ENCODE results near the gene RASGRP3. TPM values are rescaled to one million over a fixed set of nuclear protein-coding genes. Genes with fewer than 3 reads are reported as not detected.

Gene RASGRP3, protein sequence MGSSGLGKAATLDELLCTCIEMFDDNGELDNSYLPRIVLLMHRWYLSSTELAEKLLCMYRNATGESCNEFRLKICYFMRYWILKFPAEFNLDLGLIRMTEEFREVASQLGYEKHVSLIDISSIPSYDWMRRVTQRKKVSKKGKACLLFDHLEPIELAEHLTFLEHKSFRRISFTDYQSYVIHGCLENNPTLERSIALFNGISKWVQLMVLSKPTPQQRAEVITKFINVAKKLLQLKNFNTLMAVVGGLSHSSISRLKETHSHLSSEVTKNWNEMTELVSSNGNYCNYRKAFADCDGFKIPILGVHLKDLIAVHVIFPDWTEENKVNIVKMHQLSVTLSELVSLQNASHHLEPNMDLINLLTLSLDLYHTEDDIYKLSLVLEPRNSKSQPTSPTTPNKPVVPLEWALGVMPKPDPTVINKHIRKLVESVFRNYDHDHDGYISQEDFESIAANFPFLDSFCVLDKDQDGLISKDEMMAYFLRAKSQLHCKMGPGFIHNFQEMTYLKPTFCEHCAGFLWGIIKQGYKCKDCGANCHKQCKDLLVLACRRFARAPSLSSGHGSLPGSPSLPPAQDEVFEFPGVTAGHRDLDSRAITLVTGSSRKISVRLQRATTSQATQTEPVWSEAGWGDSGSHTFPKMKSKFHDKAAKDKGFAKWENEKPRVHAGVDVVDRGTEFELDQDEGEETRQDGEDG
- total RNA-seq (ENCODE audit: low replicate concordance): 0.94 and 1.1 TPM in 2 replicates
- long read RNA-seq, partial matches to known transcripts: 0 of 1 reads
- long read RNA-seq, other reads (novel, unspliced or antisense): 1 of 1 reads

GRCh38 chr2:33476131-33476792, at the start of gene RASGRP3:
Gene RASGRP3, plus strand, starts transcription at chr2:33476649. Its CDS starts 38,488 bp downstream, at chr2:33515137.
- DNase-seq (ENCODE audit: extremely low spot score, unreplicated experiment): no peak
- Mint-ChIP-seq H3K4me1 (ENCODE audit: unreplicated experiment) (peaks cover 18% of the 10 kb centered on the region), H3K27ac (peak within 1 kb of the TSS; percentile 95), H3K36me3 (no peaks in the 10 kb centered on the region), H3K9me3 (peaks cover 4% of the 10 kb centered on the region), H3K4me3 (peak within 1 kb of the TSS; percentile 90), H3K27me3 (peaks cover 5% of the 10 kb centered on the region)
- TF ChIP-seq CTCF (conservative IDR thresholded peaks at IDR 0.05): no peak

GRCh38 chr2:33426666-33427231, 49.7 kb upstream of the RASGRP3 start:
- no peak overlapping the region for H3K27ac Mint-ChIP-seq
- no peak for DNase-seq (ENCODE audit: extremely low spot score, unreplicated experiment)
- H3K4me3 Mint-ChIP-seq: no peak overlapping the region
- H3K36me3 Mint-ChIP-seq: no peaks in the 10 kb centered on the region
- H3K4me1 Mint-ChIP-seq (ENCODE audit: unreplicated experiment): no peaks in the 10 kb centered on the region
- H3K27me3 Mint-ChIP-seq: no peaks in the 10 kb centered on the region
- H3K9me3 Mint-ChIP-seq: peaks cover 4% of the 10 kb centered on the region
- TF ChIP-seq CTCF (conservative IDR thresholded peaks at IDR 0.05): no peak

DNA sequence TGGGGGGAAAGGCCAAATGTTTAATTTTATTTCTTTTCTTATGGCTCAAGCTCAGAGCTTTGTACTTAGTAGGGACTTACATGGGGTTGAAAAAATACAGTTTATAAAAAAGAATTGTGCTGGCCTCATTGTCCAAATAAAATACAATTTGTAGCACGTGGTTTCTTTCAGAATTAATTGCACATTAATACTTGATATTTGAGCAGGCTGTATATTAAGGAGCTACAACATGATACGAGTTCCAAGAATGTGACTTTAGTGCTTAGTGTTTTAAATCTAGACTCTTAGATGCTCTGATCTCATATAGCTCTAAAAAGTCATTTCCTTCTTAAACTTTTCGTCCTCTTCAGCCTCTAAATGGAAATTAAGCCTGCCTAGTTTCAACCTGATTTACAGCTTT, 46.4 kb upstream of the RASGRP3 start:
- no peak for DNase-seq (ENCODE audit: extremely low spot score, unreplicated experiment)
- H3K36me3 Mint-ChIP-seq: no peaks in the 10 kb centered on the region
- H3K27ac Mint-ChIP-seq: no peak overlapping the region
- H3K27me3 Mint-ChIP-seq: no peaks in the 10 kb centered on the region
- no peaks in the 10 kb centered on the region for H3K9me3 Mint-ChIP-seq
- no peak for TF ChIP-seq CTCF (conservative IDR thresholded peaks at IDR 0.05)
- H3K4me1 Mint-ChIP-seq (ENCODE audit: unreplicated experiment): no peaks in the 10 kb centered on the region
- H3K4me3 Mint-ChIP-seq: no peak overlapping the region

DNA sequence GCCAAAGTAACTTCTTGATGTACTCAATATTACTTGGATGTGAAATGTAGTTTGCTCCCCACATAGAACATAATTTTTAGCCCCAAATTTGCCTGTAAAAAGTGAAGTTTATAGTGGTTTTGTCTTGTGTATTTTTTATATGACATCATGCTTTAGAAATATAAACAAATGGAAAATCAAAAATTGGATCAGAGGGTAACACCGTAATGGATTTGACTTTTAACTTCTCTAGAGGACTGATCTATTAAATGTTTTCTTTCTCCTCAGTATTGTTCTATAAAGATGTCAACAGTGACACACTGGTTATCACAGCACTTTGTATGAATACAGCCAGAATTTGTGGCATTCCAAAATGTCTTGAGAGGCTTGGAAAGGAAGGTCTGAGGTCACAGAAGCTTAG, 45.6 kb upstream of the RASGRP3 start:
- no peak overlapping the region for H3K27ac Mint-ChIP-seq
- no peaks in the 10 kb centered on the region for H3K36me3 Mint-ChIP-seq
- no peak overlapping the region for H3K4me3 Mint-ChIP-seq
- no peaks in the 10 kb centered on the region for H3K9me3 Mint-ChIP-seq
- H3K27me3 Mint-ChIP-seq: no peaks in the 10 kb centered on the region
- no peak for DNase-seq (ENCODE audit: extremely low spot score, unreplicated experiment)
- TF ChIP-seq CTCF (conservative IDR thresholded peaks at IDR 0.05): no peak
- H3K4me1 Mint-ChIP-seq (ENCODE audit: unreplicated experiment): no peaks in the 10 kb centered on the region

DNA sequence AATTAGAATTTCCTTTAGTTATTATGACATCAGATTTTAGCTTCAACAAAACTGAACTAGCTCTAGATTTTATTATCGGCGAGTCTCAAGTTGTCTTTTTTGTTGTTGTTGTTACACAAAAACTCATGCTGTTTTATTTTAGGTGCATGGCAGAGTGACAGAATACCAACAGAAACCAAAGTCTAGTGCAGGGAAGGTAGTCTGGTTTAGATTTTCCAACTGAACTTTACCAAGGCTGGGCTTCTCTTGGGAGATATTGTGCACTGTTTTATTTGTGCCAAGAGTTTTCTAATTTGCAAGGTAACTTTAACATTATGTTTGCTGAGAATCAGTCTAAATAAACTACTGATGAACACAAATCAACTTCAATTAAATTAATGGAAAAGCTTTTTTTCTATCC, 43.6 kb upstream of the RASGRP3 start:
- no peaks in the 10 kb centered on the region for H3K9me3 Mint-ChIP-seq

More for the DNA sequence above, 43.6 kb upstream of the RASGRP3 start:
- DNase-seq (ENCODE audit: extremely low spot score, unreplicated experiment): no peak
- Mint-ChIP-seq H3K27me3 (no peaks in the 10 kb centered on the region), H3K4me3 (no peak overlapping the region), H3K27ac (no peak overlapping the region), H3K36me3 (no peaks in the 10 kb centered on the region), H3K4me1 (ENCODE audit: unreplicated experiment) (no peaks in the 10 kb centered on the region)
- TF ChIP-seq CTCF (conservative IDR thresholded peaks at IDR 0.05): no peak
